SK-N-SH treated with all-trans-retinoic acid at 6 μM for 48 hours (cell line): ENCODE results near the gene CAMK2B.

Experiments used
- CSDC2 ChIP-seq: fragments of 250-450 bp; sonication (Bioruptor Pico); IDR thresholded peaks from 2 replicates; pipeline ENCODE4 v1.5.0; 2020; ENCODE audit warnings: mild to moderate bottlenecking, moderate library complexity
- CSRNP3 ChIP-seq: fragments of 250-450 bp; sonication (Bioruptor Pico); IDR thresholded peaks from 2 replicates; pipeline ENCODE4 v1.5.1; 2021; ENCODE audit warnings: mild to moderate bottlenecking, moderate library complexity
- OSR1 ChIP-seq: fragments of 250-450 bp; sonication (Bioruptor Pico); IDR thresholded peaks from 2 replicates; pipeline ENCODE4 v1.8.0; 2022; ENCODE audit warnings: moderate library complexity, mild to moderate bottlenecking, inconsistent platforms
- PPARA ChIP-seq: fragments of 250-450 bp; sonication (Bioruptor Pico); IDR thresholded peaks from 2 replicates; pipeline ENCODE4 v1.5.0; 2020; ENCODE audit warnings: mild to moderate bottlenecking, borderline replicate concordance
- RARB ChIP-seq: fragments of 250-450 bp; sonication (Bioruptor Pico); IDR thresholded peaks from 2 replicates; pipeline ENCODE4 v1.8.0; 2021; ENCODE audit warnings: mild to moderate bottlenecking, moderate library complexity
- TOX ChIP-seq: fragments of 250-450 bp; sonication (Bioruptor Pico); IDR thresholded peaks from 2 replicates; pipeline ENCODE4 v1.8.0; 2021; ENCODE audit warnings: mild to moderate bottlenecking, moderate library complexity, borderline replicate concordance
- ZC3H10 ChIP-seq: fragments of 250-450 bp; sonication (Bioruptor Pico); IDR thresholded peaks from 2 replicates; pipeline ENCODE4 v1.5.1; 2021; ENCODE audit warnings: mild to moderate bottlenecking, moderate library complexity
- ZFP30 ChIP-seq: fragments of 450-650 bp; formaldehyde crosslinking; IDR thresholded peaks from 2 replicates; pipeline ENCODE4 v1.5.0; 2022; ENCODE audit warnings: mild to moderate bottlenecking, moderate library complexity
- ZNF70 ChIP-seq: fragments of 450-650 bp; formaldehyde crosslinking; IDR thresholded peaks from 2 replicates; pipeline ENCODE4 v1.5.0; 2020; ENCODE audit warnings: mild to moderate bottlenecking, moderate library complexity
- ZNF8 ChIP-seq: fragments of 450-650 bp; formaldehyde crosslinking; IDR thresholded peaks from 2 replicates; pipeline ENCODE4 v1.5.0; 2020; ENCODE audit warnings: mild to moderate bottlenecking, moderate library complexity
- TF ChIP-seq, protein P1 (sequence below): fragments of 250-450 bp; sonication (Bioruptor Pico); IDR thresholded peaks from 2 replicates; pipeline ENCODE4 v1.8.0; 2020; ENCODE audit warnings: mild to moderate bottlenecking, moderate library complexity, borderline replicate concordance
- TF ChIP-seq, protein P2 (sequence below): fragments of 250-450 bp; sonication (Bioruptor Pico); IDR thresholded peaks from 2 replicates; pipeline ENCODE4 v1.5.1; 2020; ENCODE audit warnings: low read depth, mild to moderate bottlenecking, moderate library complexity

DNA sequence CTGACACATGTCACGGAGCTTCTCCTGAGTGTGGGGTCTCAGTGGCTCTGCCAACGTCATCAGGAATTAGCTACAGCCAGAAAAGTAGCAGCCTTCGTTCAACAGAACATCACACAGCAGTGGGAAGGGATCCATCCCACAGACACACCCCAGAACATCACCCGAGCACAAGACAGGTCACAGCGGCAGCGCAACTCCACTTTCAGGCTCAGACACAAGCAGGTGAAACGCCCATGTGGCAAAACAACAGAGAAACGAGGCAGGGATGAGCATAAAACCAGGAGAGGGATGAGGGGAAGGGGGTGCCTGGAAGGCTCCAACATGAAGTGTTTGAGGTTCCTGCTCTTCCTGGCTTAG is 44.8 kb downstream of the CAMK2B start:
- TF ChIP-seq ZC3H10 (CRISPR knock-in tag) (no peak), ZNF70 (no peak), OSR1 (CRISPR knock-in tag) (no peak), RARB (CRISPR knock-in tag) (no peak), CSRNP3 (CRISPR knock-in tag) (no peak), PPARA (no peak), ZNF8 (CRISPR knock-in tag) (no peak), CSDC2 (CRISPR knock-in tag) (no peak), TOX (CRISPR knock-in tag) (no peak), ZFP30 (no peak)
- TF ChIP-seq, protein P1, sequence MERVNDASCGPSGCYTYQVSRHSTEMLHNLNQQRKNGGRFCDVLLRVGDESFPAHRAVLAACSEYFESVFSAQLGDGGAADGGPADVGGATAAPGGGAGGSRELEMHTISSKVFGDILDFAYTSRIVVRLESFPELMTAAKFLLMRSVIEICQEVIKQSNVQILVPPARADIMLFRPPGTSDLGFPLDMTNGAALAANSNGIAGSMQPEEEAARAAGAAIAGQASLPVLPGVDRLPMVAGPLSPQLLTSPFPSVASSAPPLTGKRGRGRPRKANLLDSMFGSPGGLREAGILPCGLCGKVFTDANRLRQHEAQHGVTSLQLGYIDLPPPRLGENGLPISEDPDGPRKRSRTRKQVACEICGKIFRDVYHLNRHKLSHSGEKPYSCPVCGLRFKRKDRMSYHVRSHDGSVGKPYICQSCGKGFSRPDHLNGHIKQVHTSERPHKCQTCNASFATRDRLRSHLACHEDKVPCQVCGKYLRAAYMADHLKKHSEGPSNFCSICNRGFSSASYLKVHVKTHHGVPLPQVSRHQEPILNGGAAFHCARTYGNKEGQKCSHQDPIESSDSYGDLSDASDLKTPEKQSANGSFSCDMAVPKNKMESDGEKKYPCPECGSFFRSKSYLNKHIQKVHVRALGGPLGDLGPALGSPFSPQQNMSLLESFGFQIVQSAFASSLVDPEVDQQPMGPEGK (CRISPR knock-in tag): no peak
- TF ChIP-seq, protein P2, sequence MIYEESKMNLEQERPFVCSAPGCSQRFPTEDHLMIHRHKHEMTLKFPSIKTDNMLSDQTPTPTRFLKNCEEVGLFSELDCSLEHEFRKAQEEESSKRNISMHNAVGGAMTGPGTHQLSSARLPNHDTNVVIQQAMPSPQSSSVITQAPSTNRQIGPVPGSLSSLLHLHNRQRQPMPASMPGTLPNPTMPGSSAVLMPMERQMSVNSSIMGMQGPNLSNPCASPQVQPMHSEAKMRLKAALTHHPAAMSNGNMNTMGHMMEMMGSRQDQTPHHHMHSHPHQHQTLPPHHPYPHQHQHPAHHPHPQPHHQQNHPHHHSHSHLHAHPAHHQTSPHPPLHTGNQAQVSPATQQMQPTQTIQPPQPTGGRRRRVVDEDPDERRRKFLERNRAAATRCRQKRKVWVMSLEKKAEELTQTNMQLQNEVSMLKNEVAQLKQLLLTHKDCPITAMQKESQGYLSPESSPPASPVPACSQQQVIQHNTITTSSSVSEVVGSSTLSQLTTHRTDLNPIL (CRISPR knock-in tag): no peak
